NCI-H2227 (cell line): Measurements from ENCODE around the gene PPP2R1B.
A peak's percentile ranks its signal among the peaks of the same experiment; 100 is the strongest.

Experiments
- DNase-seq: peaks from one replicate; lab custom pipeline; 2025; ENCODE audit not compliant: unreplicated experiment; lab: John Stamatoyannopoulos, UW

PPP2R1B gene

DNA sequence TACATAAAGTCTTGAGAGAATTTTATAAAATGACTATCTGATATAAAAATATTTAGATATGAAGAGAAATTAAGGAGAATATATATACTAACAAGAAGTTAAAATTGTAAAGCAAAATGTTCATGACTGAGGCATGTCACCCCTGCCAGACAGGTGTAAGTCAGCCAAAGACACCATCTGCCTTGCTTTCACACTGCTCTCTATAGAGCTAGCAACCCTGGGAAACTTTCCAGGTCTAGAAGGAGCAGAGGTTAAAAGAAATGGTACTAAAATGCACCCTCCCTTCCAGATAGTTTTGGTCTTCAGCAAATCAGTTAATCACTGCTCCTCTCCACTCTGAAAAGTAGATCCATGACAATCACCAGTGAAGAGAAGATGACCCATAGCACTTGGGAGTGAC is 16.5 kb downstream of the PPP2R1B start:
- no peak for DNase-seq

DNA sequence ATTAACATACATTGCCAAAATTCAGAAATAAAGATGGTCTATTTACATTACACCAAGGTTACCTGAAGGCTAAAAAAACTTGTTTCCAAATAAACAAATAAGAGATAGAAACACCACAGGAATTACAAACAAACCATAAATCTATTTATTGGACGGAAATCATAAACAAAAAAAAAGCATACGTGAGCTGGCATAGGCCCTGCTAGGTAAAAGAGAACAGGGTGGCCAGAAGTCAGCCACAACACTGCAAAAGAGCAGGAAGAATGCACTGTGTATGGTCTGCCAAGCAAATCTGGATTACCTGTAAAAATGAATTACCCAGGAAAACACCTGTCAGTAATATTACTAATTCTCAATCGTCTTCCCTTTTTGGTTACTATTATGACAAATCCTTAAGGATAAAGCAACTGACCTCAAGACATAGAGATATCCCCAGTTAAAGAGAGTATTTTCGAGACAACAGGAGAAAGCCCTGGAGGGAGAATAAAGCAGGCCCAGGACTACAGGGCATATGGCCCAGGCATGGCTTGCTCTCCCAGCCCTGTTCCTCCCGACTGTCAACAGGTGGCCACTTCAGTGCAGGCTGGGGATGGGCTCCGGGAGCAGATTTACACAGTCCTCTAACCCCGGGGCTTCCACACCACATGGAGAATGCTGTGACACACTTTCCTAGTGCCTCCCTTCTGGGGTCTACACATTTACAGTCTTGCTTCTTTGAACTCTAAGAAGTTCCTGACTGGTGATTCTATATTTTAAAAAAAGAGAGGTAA is 18.0 kb downstream of the PPP2R1B start:
- no peak for DNase-seq

DNA sequence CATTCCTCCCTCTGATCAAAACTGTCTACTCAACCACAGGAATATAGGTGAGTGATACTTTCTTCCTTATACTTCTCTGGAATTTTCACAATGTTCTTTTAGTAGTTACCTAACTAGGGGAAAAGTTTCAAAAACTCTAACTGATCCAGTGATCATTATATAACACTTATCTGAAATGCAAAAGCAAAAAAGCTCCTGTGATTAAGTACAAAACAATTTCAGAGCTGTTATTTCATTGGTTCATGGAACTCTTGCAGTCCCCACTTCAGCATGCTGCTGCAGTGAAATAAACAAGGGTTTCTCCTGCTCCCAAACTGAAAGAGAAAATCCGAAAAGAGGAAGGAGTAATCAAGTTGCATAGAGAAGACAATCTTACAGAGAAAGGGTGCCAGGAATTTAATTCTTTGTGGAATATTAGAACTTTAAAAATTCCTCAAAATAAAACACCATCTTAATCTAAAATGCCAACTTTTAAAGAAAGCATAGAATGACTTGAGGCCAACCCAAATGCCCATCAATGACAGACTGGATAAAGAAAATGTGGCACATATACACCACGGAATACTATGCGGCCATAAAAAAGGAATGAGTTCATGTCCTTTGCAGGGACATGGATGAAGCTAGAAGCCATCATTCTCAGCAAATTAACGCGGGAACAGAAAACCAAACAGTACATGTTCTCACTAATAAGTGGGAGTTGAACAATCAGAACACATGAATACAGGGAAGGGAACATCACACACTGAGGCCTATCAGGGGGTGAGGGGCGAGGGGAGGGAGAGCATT is 20.3 kb downstream of the PPP2R1B start:
- no peak for DNase-seq

DNA sequence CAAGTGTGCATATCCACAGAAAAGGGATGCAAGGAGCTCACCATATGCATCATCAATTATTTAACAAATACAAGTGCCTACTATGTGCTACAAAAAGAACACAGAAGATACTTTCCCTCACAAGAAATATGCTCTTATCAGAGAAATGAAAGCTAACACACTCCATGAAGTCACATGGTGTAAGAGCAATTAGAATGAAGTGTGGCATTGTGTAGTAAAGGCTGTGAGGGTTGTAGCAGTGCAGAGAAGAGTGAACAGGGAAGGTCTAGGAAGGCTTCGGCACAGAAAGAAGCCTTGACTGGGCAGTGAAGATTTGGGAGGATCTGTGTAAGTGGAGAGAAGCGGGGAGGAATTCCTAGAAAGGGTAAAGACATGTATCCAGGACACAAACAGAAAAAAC is 22.5 kb downstream of the PPP2R1B start:
- no peak for DNase-seq

DNA sequence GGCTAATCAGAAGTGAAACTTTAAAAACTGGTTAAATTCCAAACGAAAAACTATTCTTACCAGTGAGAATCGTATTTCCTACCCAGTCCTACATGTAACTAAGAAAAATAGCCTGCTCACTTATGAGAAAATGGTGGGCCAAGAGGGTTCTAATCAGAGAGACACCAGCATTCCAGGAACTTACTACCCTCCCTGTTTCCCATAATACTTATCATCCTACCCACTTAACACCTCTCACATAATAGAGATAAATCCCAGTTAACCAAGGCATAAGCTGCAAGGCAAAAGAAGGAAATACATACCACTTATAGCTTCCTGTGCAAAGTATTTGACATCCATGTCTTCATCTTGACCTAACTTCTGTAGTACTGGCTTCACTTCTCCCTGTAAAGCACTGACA is 24.4 kb downstream of the PPP2R1B start:
- DNase-seq, result no peak

DNA sequence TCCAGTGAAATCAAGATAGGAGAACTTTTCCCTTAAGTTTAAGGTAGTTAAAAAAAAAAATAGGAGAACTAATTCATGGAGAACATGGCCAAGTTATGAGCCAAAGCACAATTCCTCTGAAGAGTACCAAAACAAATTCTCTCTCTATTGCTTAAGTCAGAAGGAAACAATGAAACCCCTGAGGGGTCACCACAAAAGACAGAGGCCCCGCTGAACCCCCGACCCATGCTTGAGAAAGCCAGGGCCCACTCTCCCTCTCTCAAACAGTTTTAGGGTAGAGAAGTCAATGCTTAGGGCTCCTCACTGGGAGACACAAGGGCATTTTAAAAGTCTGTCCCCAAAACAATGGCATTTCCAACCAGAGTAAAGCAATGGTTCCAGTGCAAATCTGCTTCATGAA is 26.9 kb downstream of the PPP2R1B start:
- DNase-seq, result no peak

DNA sequence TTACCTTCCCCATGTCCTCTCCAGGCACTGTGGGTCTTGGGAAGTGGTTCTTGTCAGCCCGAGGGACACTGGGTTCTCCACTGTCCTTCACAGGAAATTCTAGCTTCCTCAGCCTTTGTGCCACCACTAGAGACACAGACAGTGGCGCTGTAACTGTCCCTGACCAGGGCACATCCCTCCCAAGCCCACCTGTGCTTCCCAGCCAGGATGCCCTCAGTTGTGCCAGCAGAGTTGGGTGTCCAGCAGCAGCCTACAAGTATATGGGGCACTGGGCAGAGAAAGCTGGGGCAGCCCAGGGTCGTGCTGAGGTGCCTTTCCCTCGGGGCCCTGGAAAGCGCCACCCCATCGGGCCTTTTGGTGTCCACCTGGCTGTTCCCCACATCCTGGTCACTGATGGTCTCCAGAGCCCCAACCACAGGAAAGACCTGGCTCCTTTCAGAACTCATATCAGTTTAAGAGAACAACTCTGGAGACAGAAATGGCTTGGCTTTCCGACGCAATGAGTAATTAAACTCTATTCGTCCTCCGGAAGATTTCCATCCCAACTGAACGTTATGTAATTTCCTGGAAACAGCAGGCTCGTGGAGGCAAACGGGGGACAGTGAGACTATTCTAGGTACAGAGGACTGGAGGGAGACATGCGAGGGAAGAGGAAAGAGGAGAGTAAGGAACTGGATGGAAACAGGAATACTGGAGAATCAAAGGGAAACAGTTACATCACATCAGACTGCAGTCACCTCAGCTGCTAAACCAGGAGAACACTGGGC is 28.6 kb downstream of the PPP2R1B start:
- DNase-seq, result no peak

DNA sequence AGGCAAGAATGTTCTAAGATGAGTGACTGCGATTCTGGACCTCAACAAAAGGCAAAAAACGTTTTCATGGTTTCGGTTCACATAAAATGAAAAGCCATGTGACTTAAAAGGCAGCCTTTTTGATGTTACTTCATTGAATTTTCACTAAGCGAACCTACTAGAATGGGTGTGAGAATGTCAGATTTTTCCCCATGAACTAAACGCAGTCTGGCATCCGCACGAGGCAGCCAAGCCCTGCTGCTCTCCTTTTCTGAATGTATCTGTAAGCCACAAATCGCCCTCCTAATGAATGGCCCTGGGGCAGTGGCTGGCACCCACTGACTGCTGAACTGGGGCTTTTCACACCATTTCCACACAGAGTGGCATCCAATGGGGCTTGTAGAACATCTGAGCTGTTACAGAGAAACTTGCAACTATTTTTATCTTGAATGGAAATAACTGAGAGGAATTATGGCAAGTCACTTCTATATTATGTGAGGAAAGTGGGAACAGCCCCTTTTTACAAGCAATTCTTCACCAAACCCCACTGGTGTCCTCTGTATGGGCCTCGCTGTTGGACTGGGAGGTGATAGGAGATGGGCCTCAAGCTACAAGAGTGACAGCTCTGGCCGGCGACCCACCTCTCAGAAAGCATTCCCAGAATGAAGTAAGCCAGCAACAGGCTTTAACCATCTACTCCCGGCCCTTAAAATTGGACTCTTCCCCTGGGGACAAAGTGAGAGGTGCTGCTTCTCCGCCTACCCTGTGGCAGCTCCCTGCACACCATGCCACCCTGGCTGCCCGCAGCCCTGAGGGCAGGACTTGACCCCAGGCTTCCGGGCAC is 29.4 kb downstream of the PPP2R1B start:
- no peak for DNase-seq

DNA sequence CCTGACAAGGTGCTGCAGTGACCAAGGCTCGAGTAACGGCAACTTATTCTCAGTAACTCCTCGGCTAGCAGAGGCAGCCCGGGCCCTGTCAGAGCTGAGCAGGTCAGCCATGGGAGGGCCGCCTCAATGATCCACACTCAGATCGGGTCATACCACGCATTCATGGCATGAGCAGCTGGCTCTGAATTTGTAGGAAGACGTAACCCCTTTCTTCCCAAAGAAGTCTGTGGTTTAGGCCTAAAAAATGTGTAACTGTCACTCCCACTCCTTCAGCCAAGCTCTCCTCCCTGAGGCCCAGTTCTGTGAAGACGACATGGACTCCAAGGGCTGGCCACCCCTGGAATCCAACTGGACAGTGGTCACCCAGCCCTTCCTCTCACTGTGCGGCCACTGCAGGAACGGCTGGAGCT is 30.0 kb downstream of the PPP2R1B start:
- DNase-seq, result no peak

DNA sequence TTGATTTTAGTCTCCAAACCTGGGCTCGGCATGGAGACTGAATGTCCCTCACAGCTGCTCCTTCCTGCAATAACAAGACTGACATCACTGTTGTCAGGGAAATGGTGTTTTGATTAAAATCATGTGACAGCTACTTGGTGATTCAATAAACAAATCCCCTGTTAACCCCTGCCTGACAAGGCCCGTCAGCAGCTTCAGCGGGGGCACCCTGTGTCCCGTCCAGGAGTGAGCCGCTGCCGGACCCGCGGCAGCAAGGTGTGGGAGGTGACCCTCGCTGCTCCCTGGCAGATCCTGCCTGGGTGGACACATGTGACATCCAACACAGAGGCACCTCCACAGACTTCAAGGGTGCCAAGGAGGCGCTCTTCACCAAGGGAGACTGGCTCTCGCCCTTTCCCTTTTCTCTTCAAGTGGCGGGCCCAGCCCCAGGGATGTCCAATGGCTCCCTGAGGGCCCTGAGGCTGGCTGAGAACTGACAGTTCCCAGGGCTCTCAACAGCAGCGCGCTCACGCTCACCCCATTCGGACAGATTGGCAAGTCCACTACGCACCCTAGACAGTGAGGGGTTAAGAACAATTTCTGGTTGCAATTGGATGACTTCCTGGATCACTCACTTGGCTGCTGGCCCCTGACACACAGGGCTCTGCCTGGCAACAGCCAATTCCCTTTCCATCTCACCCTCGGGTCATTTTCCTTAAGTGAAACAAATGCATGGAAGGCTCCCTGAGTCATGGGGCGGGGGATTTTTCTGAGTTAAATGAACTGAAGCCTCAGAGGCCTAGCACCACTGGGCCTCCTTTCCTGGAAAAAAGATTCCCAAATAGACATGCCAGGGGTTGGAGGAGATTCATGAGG is 30.7 kb downstream of the PPP2R1B start:
- DNase-seq, result peak; percentile 48

DNA sequence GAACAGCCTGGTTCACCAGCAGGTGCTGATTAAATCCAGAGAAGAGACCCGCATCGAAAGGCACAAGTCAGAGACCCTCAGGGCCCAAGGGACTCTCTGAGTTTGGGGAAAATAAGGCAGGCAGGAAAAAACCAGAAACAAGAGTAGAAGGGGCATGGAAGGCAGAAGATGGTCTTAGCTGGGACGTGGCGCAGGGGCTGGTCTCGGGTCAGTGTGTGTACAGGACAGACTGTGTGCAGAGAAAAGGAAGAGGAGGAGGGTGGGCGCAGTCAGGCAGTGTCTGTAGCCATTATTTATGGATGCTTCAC is 31.3 kb downstream of the PPP2R1B start:
- no peak for DNase-seq

DNA sequence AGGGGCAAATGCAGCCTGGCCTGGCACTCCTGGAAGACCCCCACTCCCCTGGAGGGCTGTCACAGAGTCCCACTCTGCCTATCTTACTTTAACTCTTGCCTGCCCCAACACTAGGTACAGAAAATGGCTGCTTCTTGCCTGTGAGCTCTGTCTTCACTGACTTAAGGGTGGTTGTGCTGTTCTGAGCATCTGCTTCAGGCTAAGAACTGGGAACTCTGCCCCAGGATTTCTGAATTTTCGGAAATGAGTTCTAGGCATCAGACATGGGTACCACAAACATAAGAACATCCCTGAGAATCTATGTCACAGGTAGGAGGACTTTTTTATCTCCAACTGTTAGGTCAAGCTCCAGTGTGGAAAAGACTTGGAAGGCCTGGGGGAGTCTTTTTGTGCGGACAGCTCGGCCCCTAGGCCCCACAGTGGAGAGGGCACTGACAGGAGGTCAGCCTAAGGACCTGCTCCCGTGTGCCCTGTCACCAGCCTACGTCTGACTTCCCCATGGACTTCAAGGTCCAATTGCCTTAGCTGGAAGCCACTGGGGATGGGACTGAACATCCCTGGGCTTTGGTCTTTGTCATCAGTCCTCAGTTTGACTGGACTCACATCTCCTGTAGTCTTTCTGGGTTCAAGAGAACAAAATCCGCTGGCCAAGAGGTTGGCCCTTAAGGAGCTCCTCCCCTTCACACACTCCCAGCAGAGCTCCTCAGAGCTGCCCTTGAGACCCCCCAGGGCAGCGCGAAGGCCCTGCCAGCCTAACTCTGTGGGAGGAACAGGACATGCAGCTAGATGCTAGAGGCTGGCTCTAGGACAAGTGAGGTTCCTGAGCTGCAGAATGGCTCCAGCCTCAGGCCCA is 31.9 kb downstream of the PPP2R1B start:
- DNase-seq, result no peak

DNA sequence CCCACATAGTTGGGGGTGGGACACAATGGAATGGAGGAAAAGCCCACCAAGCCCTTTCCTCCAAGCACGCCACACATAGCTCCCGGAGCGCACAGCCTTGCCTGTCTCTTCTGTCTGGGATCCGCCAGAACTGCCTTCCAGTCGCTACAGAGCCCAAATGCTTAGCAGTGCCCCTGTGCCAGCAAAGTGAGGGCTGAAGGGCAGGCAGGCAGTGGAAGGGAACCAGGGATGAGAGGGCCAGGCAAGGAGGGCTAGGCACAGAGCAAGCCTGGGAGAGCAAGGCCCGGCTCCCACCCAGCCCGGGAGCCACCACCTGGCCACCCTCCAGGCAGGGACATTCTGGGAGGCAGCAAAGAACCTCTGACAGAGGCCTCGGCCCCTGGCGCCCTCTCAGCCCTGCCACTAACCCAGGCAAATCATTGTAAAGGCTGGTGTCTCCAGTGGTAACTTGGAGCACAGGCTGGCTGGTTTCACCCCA is 32.5 kb downstream of the PPP2R1B start:
- no peak for DNase-seq

DNA sequence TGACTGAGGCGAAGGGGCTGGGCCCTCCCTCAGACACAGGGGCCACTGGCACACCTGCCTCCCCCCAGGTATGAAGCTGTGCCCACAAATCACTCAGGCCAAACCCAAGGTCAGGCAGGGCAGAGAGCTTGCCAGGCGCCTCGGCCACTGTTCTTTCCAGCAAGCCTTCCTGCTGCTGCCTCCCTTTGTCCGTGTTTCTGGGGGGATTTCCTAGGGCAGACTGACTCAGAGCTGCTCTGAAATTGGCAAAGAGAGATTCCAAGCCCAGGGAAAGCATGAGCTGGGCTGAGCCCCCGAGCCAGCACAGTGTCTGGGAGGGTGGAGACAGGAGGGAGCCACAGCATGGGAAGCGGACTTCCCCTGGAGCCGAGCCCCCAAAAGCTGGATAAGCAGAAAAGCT is 33.2 kb downstream of the PPP2R1B start:
- DNase-seq, result no peak

DNA sequence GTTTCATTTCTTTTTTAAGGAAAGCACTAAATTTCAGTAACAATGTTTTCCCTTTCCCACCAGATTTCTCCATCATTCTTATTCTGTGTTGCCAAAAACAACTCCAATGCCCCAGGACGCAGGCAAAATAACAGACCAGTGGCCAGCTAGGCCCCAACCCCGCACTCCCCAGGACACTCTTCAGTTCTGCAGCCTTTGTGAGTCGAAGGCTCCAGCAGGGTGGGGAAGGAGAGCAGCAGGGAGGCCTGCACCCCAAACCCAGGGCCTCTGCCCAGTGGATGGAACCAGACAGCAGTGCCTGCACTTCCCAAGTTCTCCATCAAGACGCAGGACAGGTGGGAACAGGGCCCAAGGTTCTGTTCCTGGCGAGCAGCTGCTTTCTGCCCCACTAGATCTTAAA is 34.4 kb downstream of the PPP2R1B start:
- no peak for DNase-seq

DNA sequence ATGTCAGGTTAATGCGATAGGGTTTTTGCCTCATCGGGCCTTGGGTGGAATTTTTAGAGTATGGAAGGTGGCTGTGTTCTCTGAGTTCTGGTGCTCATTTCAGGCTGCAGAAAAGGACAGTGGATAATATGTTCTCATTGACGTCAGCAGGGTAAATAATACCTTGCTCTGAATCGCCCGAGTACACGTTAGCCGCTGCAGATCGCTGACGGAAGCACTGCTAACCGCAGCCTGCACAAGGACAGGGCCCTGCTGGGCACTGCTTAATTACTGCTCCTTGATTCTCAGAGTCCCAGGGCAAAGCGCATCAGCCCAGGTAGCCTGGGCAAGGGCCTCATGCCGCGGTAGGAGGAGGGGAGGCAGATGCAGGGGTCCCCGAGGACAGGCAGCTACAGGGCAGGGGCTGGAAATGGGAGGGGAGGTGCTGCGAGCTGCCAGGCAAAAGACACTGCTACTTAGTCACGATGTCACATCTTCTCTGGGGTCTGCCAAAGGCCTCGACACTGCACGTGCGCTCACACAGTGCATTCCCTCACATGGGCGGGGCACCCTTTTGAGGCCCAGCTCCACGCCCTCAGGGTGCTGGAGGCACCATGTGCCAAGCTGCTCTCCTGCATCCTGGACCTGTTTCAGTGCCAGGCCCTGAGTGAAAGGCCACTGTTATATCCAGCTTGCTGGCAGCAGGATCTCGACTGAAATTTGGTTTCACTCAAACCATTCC is 35.2 kb downstream of the PPP2R1B start:
- peak; percentile 51 for DNase-seq

DNA sequence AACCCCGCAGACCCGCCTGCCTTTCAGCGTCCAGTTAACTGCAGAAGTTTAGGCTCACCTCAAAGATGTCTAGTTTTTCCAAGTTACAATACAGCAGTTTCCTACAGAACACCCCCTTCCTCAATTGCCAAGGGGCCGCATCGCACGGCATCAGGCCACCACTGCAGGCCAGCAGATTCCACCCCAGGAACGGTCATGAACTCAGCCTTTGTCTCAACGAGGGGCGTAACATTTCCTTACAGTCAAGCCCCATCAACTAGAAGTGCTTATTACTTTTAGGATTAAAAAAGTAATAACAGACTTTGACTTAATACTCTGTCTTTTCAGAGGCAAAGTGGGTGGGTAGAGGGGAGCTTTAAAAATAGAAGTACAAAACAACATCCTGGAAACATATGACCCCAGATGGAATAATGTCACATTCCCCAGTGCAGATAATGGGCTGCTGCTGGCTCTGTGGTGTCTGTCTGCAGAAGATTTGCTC is 36.3 kb downstream of the PPP2R1B start:
- peak; percentile 53 for DNase-seq

DNA sequence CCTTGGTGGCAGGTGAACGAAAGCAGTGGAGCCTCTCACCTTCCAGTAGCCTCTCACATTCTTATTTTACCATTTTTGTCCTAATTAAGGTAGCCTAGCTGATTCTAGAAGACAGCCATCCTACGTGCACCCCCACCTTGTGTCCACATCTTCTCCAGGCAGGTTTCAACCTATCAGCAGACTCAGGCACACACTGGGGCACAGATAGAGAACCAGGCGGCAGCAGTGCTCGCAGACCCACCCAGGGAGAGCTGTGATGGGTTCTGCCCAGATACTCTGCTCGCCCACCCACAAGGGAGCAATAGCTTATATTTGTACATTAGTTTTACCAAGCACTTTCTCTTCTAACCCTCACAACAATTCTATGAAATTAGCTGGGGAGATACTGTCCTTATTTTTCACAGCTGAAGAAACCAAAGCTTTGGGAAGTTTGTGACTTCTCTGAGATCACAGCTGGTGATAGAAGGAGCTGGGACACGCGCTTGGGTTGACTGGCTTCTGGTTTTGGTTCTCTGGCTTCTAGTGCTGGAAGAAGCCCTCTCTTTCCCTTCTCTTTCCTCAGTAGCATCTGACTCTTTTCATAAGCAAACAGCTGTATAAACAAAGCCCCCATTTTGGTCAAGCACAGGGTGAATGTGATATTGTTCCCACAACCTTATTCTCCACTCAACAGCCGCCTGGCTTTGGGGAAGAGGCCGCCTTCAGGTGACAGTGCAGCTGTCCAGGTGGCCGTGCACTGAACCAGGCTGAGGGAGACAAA is 36.9 kb downstream of the PPP2R1B start:
- peak; percentile 18 for DNase-seq
